Measurements from ENCODE around the gene CORO2B. TPM values are rescaled to one million over a fixed set of nuclear protein-coding genes. Genes with fewer than 3 reads are reported as not detected.

Gene CORO2B, protein sequence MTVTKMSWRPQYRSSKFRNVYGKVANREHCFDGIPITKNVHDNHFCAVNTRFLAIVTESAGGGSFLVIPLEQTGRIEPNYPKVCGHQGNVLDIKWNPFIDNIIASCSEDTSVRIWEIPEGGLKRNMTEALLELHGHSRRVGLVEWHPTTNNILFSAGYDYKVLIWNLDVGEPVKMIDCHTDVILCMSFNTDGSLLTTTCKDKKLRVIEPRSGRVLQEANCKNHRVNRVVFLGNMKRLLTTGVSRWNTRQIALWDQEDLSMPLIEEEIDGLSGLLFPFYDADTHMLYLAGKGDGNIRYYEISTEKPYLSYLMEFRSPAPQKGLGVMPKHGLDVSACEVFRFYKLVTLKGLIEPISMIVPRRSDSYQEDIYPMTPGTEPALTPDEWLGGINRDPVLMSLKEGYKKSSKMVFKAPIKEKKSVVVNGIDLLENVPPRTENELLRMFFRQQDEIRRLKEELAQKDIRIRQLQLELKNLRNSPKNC
- polyA plus RNA-seq: 15.1 and 17.1 TPM in 2 replicates
- 22.4 and 22.9 TPM in 2 replicates for polyA minus RNA-seq

- H3K9ac ChIP-seq (ENCODE audit: low read length): peak within 1 kb of the TSS; percentile 86
- peak within 1 kb of the TSS; percentile 84 for H2AFZ ChIP-seq (ENCODE audit: low read depth, low read length)
- peaks cover 35% of the 10 kb centered on the region for H3K79me2 ChIP-seq (replicated peaks; ENCODE audit: insufficient read depth, low read length)
- TF ChIP-seq TAF1 (IDR thresholded peaks at IDR 0.05; ENCODE audit: low read depth) (no peak), EP300 (conservative IDR thresholded peaks at IDR 0.05; ENCODE audit: poor library complexity, severe bottlenecking) (no peak), POLR2AphosphoS5 (IDR thresholded peaks at IDR 0.05) (peak; percentile 38), RAD21 (conservative IDR thresholded peaks at IDR 0.05) (no peak), REST (IDR thresholded peaks at IDR 0.05; ENCODE audit: borderline replicate concordance) (peak; percentile 41), CTCF (IDR thresholded peaks at IDR 0.05; ENCODE audit: poor library complexity, severe bottlenecking) (peak; percentile 14)
- peak within 1 kb of the TSS; percentile 91 for H3K4me3 ChIP-seq (ENCODE audit: low read length)
- H3K4me2 ChIP-seq (ENCODE audit: low read length): peak within 1 kb of the TSS; percentile 76
- H3F3A ChIP-seq (ENCODE audit: insufficient read depth, low read length, poor library complexity, severe bottlenecking): no peaks in the 10 kb centered on the region
- H4K20me1 ChIP-seq (ENCODE audit: insufficient read depth): no peaks in the 10 kb centered on the region
- no peaks in the 10 kb centered on the region for H3K36me3 ChIP-seq (ENCODE audit: insufficient read depth, low read length)
- H3K27ac ChIP-seq (ENCODE audit: low read length): peak within 1 kb of the TSS; percentile 68
- H3K9me3 ChIP-seq (ENCODE audit: low read length): no peaks in the 10 kb centered on the region
- H3K27me3 ChIP-seq (ENCODE audit: insufficient read depth, low read depth, low read length): no peaks in the 10 kb centered on the region
- H3K9me2 ChIP-seq (ENCODE audit: insufficient read depth, low read length): no peaks in the 10 kb centered on the region
These were observed at the start of gene CORO2B for GRCh38 chr15:68578980-68579935. CORO2B (plus strand) TSS chr15:68578993; CDS start chr15:68579263, 270 bp downstream.

DNA sequence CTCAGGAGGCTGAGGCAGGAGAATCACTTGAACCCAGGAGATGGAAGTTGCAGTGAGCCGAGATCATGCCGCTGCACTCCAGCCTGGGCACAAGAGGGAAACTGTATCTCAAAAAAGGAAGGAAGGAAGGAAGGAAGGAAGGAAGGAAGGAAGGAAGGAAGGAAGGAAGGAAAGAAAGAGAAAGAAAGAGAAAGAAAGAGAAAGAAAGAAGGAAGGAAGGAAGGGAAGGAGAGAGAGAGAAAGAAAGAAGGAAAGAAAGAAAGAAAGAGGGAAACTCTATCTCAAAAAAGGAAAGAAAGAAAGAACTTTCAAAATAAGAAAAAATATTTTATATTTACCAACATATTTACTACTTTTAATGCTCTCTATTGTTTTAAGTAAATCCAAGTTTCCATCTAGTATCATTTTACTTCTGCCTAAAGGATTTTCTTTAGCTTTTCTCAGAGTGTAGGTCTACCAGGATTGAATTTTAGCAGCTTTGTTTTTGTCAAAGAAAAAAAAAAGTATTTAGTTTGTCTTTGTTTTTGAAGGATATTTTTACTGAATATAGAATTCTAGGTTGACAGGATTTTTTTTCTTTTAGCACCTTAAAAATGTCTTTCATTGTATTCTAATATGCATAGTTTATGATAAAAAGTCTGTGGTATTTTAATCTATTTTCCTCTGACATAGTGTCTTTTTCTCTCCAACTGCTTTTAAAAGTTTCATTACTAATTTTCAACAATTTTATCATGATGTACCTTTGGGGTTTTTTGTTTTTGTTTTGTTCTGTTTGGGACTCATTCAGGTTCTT lies 47.2 kb upstream of the CORO2B start:
- Histone ChIP-seq H3F3A (ENCODE audit: insufficient read depth, low read length, poor library complexity, severe bottlenecking) (no peaks in the 10 kb centered on the region), H3K4me2 (ENCODE audit: low read length) (no peak overlapping the region), H3K9me2 (ENCODE audit: insufficient read depth, low read length) (no peaks in the 10 kb centered on the region), H4K20me1 (ENCODE audit: insufficient read depth) (no peaks in the 10 kb centered on the region), H3K27ac (ENCODE audit: low read length) (no peak overlapping the region), H3K9ac (ENCODE audit: low read length) (no peak overlapping the region), H3K4me3 (ENCODE audit: low read length) (no peak overlapping the region), H3K36me3 (ENCODE audit: insufficient read depth, low read length) (no peaks in the 10 kb centered on the region), H3K27me3 (ENCODE audit: insufficient read depth, low read depth, low read length) (no peaks in the 10 kb centered on the region), H3K79me2 (replicated peaks; ENCODE audit: insufficient read depth, low read length) (no peaks in the 10 kb centered on the region), H2AFZ (ENCODE audit: low read depth, low read length) (no peak overlapping the region), H3K9me3 (ENCODE audit: low read length) (no peaks in the 10 kb centered on the region)
- no peak for TF ChIP-seq TAF1 (IDR thresholded peaks at IDR 0.05; ENCODE audit: low read depth)
- no peak for TF ChIP-seq EP300 (conservative IDR thresholded peaks at IDR 0.05; ENCODE audit: poor library complexity, severe bottlenecking)
- no peak for TF ChIP-seq CTCF (IDR thresholded peaks at IDR 0.05; ENCODE audit: poor library complexity, severe bottlenecking)
- TF ChIP-seq SMC3 (conservative IDR thresholded peaks at IDR 0.05; ENCODE audit: poor library complexity): no peak
- TF ChIP-seq MXI1 (conservative IDR thresholded peaks at IDR 0.05; ENCODE audit: poor library complexity, severe bottlenecking): no peak
- TF ChIP-seq POLR2AphosphoS5 (IDR thresholded peaks at IDR 0.05): no peak

Measured in neural cell (in vitro differentiated cells).